Measurements from ENCODE around the gene CSPG4.
"Not testable (repeated sequence)": the region's sequence is repeated elsewhere in the genome, so short reads cannot be mapped to it uniquely, and the experiment has no call there.

The CSPG4 gene

GRCh38 chr15:75639191-75639708 lies 73.4 kb downstream of the CSPG4 start:
- WGBS (ENCODE audit: insufficient coverage) = 0% methylated on average over 11 of the region's 16 CpGs
- Histone ChIP-seq H3K9me3 (ENCODE audit: control extremely low read depth in 1 of 5, control insufficient read depth in 4 of 5, insufficient read depth in 2 of 5, low read depth in 1 of 5, low read length in 4 of 5) (no peaks in the 10 kb centered on the region), H3K27ac (ENCODE audit: insufficient read depth in 1 of 2, low read depth in 1 of 2, low read length in 2 of 2, poor library complexity in 1 of 2, severe bottlenecking in 2 of 2) (peak overlapping the region; percentile 54 to 86), H3K36me3 (ENCODE audit: control insufficient read depth in 4 of 4, insufficient read depth in 4 of 4, low read length in 3 of 4) (peaks cover 0 to 13% (median 4%) of the 10 kb centered on the region in 4 experiments), H3K4me3 (ENCODE audit: control insufficient read depth in 1 of 7, extremely low read depth in 1 of 7, insufficient read depth in 4 of 7, low read depth in 2 of 7, low read length in 6 of 7) (peak overlapping the region; percentile 77 to 99 (median 84)), H3K4me1 (ENCODE audit: control extremely low read depth in 1 of 4, control insufficient read depth in 4 of 4, insufficient read depth in 4 of 4, low read length in 3 of 4) (peaks cover 10 to 37% (median 27%) of the 10 kb centered on the region in 4 experiments), H3K27me3 (replicated peaks in 2 of 5; ENCODE audit: control insufficient read depth in 4 of 5, insufficient read depth in 5 of 5, low read length in 4 of 5) (no peaks in the 10 kb centered on the region)
- peak in 2 of 3 donors; percentile 41 to 44 for DNase-seq
- POLR2A ChIA-PET = interaction anchor here (0.9 to 3.5 kb wide), 2 partner anchors 13 to 32 kb away, joined by 4 to 17 read pairs; partner anchors contain the start of gene SNUPN
- CTCF ChIA-PET = interaction anchor here (1.1 to 5.3 kb wide), 10 partner anchors 12 to 271 kb away, joined by 3 to 31 read pairs (median 8); partner anchors contain the start of genes MAN2C1, SIN3A and SNUPN

- Histone ChIP-seq H3K27me3 (replicated peaks in 2 of 5; ENCODE audit: control insufficient read depth in 4 of 5, insufficient read depth in 5 of 5, low read length in 4 of 5) (no peaks in the 10 kb centered on the region), H3K9me3 (ENCODE audit: control extremely low read depth in 1 of 5, control insufficient read depth in 4 of 5, insufficient read depth in 2 of 5, low read depth in 1 of 5, low read length in 4 of 5) (no peaks in the 10 kb centered on the region), H3K4me3 (ENCODE audit: control insufficient read depth in 1 of 7, extremely low read depth in 1 of 7, insufficient read depth in 4 of 7, low read depth in 2 of 7, low read length in 6 of 7) (peak overlapping the region in 2 of 7 experiments; percentile 84 to 99), H3K27ac (ENCODE audit: insufficient read depth in 1 of 2, low read depth in 1 of 2, low read length in 2 of 2, poor library complexity in 1 of 2, severe bottlenecking in 2 of 2) (peak overlapping the region in 1 of 2 experiments; percentile 86), H3K36me3 (ENCODE audit: control insufficient read depth in 4 of 4, insufficient read depth in 4 of 4, low read length in 3 of 4) (peaks cover 0 to 13% (median 4%) of the 10 kb centered on the region in 4 experiments), H3K4me1 (ENCODE audit: control extremely low read depth in 1 of 4, control insufficient read depth in 4 of 4, insufficient read depth in 4 of 4, low read length in 3 of 4) (peaks cover 10 to 37% (median 27%) of the 10 kb centered on the region in 4 experiments)
- WGBS (ENCODE audit: insufficient coverage) = 56% methylated on average over 3 of the region's 4 CpGs
- ChIA-PET POLR2A (no interaction called here), CTCF (interaction anchor here (1.2 to 5.3 kb wide), 7 partner anchors 10 to 96 kb away, joined by 3 to 31 read pairs (median 9); partner anchors contain the start of gene SNUPN)
- DNase-seq = no peak
Measured at GRCh38 chr15:75637245-75638009, 75.2 kb downstream of the CSPG4 start.

- H3K4me1 ChIP-seq (ENCODE audit: control extremely low read depth in 1 of 4, control insufficient read depth in 4 of 4, insufficient read depth in 4 of 4, low read length in 3 of 4) = peaks cover 10 to 37% (median 27%) of the 10 kb centered on the region in 4 experiments
- no peaks in the 10 kb centered on the region for H3K27me3 ChIP-seq (replicated peaks in 2 of 5; ENCODE audit: control insufficient read depth in 4 of 5, insufficient read depth in 5 of 5, low read length in 4 of 5)
- no peak overlapping the region for H3K27ac ChIP-seq (ENCODE audit: insufficient read depth in 1 of 2, low read depth in 1 of 2, low read length in 2 of 2, poor library complexity in 1 of 2, severe bottlenecking in 2 of 2)
- H3K36me3 ChIP-seq (ENCODE audit: control insufficient read depth in 4 of 4, insufficient read depth in 4 of 4, low read length in 3 of 4) = peaks cover 0 to 13% (median 4%) of the 10 kb centered on the region in 4 experiments
- ChIA-PET CTCF (interaction anchor here (1.4 to 1.7 kb wide), 2 partner anchors 10 to 38 kb away, joined by 3 to 6 read pairs; partner anchors contain the start of gene SNUPN), POLR2A (no interaction called here)
- H3K4me3 ChIP-seq (ENCODE audit: control insufficient read depth in 1 of 7, extremely low read depth in 1 of 7, insufficient read depth in 4 of 7, low read depth in 2 of 7, low read length in 6 of 7) = no peak overlapping the region
- WGBS (ENCODE audit: insufficient coverage) = 90% methylated on average over 5 of the region's 6 CpGs
- no peaks in the 10 kb centered on the region for H3K9me3 ChIP-seq (ENCODE audit: control extremely low read depth in 1 of 5, control insufficient read depth in 4 of 5, insufficient read depth in 2 of 5, low read depth in 1 of 5, low read length in 4 of 5)
- DNase-seq = no peak
Measured at GRCh38 chr15:75636026-75636425, 76.6 kb downstream of the CSPG4 start.

GRCh38 chr15:75633922-75634321 lies 78.7 kb downstream of the CSPG4 start:
- CTCF ChIA-PET = interaction anchor here (1.0 kb wide), 1 partner anchor 8 kb away, joined by 3 read pairs; the partner anchor contains the start of gene SNUPN
- H3K27me3 ChIP-seq (replicated peaks in 2 of 5; ENCODE audit: control insufficient read depth in 4 of 5, insufficient read depth in 5 of 5, low read length in 4 of 5); H3K4me3 ChIP-seq (ENCODE audit: control insufficient read depth in 1 of 7, extremely low read depth in 1 of 7, insufficient read depth in 4 of 7, low read depth in 2 of 7, low read length in 6 of 7); DNase-seq; H3K27ac ChIP-seq (ENCODE audit: insufficient read depth in 1 of 2, low read depth in 1 of 2, low read length in 2 of 2, poor library complexity in 1 of 2, severe bottlenecking in 2 of 2); H3K9me3 ChIP-seq (ENCODE audit: control extremely low read depth in 1 of 5, control insufficient read depth in 4 of 5, insufficient read depth in 2 of 5, low read depth in 1 of 5, low read length in 4 of 5); POLR2A ChIA-PET: not testable (repeated sequence)
- 100% methylated on average over 6 of the region's 7 CpGs for WGBS (ENCODE audit: insufficient coverage)
- Histone ChIP-seq H3K4me1 (ENCODE audit: control extremely low read depth in 1 of 4, control insufficient read depth in 4 of 4, insufficient read depth in 4 of 4, low read length in 3 of 4) (peaks cover 5 to 20% (median 15%) of the 10 kb centered on the region in 4 experiments), H3K36me3 (ENCODE audit: control insufficient read depth in 4 of 4, insufficient read depth in 4 of 4, low read length in 3 of 4) (peaks cover 0 to 13% (median 4%) of the 10 kb centered on the region in 4 experiments)

- H3K9me3 ChIP-seq (ENCODE audit: control extremely low read depth in 1 of 5, control insufficient read depth in 4 of 5, insufficient read depth in 2 of 5, low read depth in 1 of 5, low read length in 4 of 5) = no peaks in the 10 kb centered on the region
- H3K36me3 ChIP-seq (ENCODE audit: control insufficient read depth in 4 of 4, insufficient read depth in 4 of 4, low read length in 3 of 4) = peaks cover 0 to under 1% (median under 1%) of the 10 kb centered on the region in 4 experiments
- H3K4me1 ChIP-seq (ENCODE audit: control extremely low read depth in 1 of 4, control insufficient read depth in 4 of 4, insufficient read depth in 4 of 4, low read length in 3 of 4) = peaks cover 0 to 8% (median 4%) of the 10 kb centered on the region in 4 experiments
- no peak overlapping the region for H3K27ac ChIP-seq (ENCODE audit: insufficient read depth in 1 of 2, low read depth in 1 of 2, low read length in 2 of 2, poor library complexity in 1 of 2, severe bottlenecking in 2 of 2)
- no peaks in the 10 kb centered on the region for H3K27me3 ChIP-seq (replicated peaks in 2 of 5; ENCODE audit: control insufficient read depth in 4 of 5, insufficient read depth in 5 of 5, low read length in 4 of 5)
- H3K4me3 ChIP-seq (ENCODE audit: control insufficient read depth in 1 of 7, extremely low read depth in 1 of 7, insufficient read depth in 4 of 7, low read depth in 2 of 7, low read length in 6 of 7) = no peak overlapping the region
- no peak for DNase-seq
- CTCF ChIA-PET = no interaction called here
- POLR2A ChIA-PET = no interaction called here
Measured at GRCh38 chr15:75631935-75632334, 80.7 kb downstream of the CSPG4 start.

- Histone ChIP-seq H3K9me3 (ENCODE audit: control extremely low read depth in 1 of 5, control insufficient read depth in 4 of 5, insufficient read depth in 2 of 5, low read depth in 1 of 5, low read length in 4 of 5) (no peaks in the 10 kb centered on the region), H3K27me3 (replicated peaks in 2 of 5; ENCODE audit: control insufficient read depth in 4 of 5, insufficient read depth in 5 of 5, low read length in 4 of 5) (no peaks in the 10 kb centered on the region), H3K27ac (ENCODE audit: insufficient read depth in 1 of 2, low read depth in 1 of 2, low read length in 2 of 2, poor library complexity in 1 of 2, severe bottlenecking in 2 of 2) (peak within 1 kb of the TSS; percentile 92 to 96), H3K36me3 (ENCODE audit: control insufficient read depth in 4 of 4, insufficient read depth in 4 of 4, low read length in 3 of 4) (no peaks in the 10 kb centered on the region), H3K4me1 (ENCODE audit: control extremely low read depth in 1 of 4, control insufficient read depth in 4 of 4, insufficient read depth in 4 of 4, low read length in 3 of 4) (peaks cover 7 to 37% (median 20%) of the 10 kb centered on the region in 4 experiments), H3K4me3 (ENCODE audit: control insufficient read depth in 1 of 7, extremely low read depth in 1 of 7, insufficient read depth in 4 of 7, low read depth in 2 of 7, low read length in 6 of 7) (peak within 1 kb of the TSS; percentile 63 to 98 (median 93))
- CTCF ChIA-PET = interaction anchor here (0.8 to 3.8 kb wide), 7 partner anchors 8 to 117 kb away, joined by 3 to 31 read pairs (median 4); partner anchors contain the start of genes IMP3 and PTPN9
- peak; percentile 94 to 99 (median 97) for DNase-seq
- under 1% methylated on average over 40 of the region's 47 CpGs for WGBS (ENCODE audit: insufficient coverage)
- POLR2A ChIA-PET = interaction anchor here (1.0 to 2.4 kb wide), 4 partner anchors 14 to 258 kb away, joined by 3 to 17 read pairs (median 4); partner anchors contain the start of genes IMP3 and MAN2C1
Measured at GRCh38 chr15:75625542-75626347, 86.9 kb downstream of the CSPG4 start, which contains the start of gene SNUPN. Gene SNUPN (minus strand): TSS chr15:75625725. CDS start chr15:75621051, 4,674 bp downstream.

All from common myeloid progenitor, CD34-positive (primary cell).